ENCODE data around the gene GPR160.
"Not testable (repeated sequence)": the region's sequence is repeated elsewhere in the genome, so short reads cannot be mapped to it uniquely, and the experiment has no call there.

GPR160 gene, protein sequence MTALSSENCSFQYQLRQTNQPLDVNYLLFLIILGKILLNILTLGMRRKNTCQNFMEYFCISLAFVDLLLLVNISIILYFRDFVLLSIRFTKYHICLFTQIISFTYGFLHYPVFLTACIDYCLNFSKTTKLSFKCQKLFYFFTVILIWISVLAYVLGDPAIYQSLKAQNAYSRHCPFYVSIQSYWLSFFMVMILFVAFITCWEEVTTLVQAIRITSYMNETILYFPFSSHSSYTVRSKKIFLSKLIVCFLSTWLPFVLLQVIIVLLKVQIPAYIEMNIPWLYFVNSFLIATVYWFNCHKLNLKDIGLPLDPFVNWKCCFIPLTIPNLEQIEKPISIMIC

DNA sequence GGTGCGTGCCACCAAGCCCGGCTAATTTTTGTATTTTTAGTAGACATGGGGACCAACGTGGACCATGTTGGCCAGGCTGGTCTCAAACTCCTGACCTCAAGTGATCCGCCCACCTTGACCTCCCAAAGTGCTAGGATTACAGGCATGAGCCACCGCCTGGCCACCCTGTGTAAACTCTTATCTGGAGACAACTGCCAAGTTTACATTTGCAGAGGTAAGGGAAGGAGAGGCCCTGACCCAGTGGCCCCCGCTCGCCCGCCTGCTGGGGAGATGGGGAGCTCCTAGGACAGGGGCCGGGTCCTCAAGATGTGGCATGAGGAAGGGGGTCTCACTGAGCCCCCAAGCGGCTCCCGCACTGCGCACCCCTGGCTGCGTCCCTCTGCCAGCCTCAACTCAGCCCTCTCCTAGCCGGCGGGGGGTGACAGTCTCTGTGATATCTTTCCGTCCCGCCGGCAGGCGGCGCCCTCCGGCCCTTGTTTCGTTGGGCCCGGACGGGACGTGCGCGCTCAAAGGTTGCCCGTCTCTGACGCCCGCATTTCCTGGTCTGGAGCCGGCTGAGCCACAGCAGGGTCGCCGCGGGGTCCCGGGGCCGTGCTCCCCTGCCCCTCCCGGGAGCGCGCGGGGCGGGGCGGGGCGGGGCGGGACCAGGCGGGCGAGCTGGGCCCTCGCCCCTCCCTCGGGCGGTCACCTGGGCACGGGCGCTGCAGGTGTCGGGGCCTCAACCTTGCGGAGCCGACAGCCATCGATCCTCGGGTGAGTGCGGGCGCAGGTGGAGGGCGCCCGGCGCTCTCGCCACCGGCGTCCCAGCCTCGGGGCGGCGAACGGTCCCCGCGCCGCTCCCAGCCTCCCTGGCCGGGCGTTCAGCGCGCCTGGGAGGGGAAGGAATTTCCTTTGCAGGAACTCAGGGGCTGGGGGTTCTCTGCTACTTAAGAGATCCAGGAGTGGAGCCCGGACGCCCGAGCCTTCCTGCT is at the start of gene GPR160:
Gene GPR160, plus strand, starts transcription at position 533 of the 971 bp plus-strand sequence. CDS start 45,978 bp downstream, outside the sequence.
- DNase-seq (ENCODE audit: low spot score), result peak; percentile 56
- FAIRE-seq, result no peak

DNA sequence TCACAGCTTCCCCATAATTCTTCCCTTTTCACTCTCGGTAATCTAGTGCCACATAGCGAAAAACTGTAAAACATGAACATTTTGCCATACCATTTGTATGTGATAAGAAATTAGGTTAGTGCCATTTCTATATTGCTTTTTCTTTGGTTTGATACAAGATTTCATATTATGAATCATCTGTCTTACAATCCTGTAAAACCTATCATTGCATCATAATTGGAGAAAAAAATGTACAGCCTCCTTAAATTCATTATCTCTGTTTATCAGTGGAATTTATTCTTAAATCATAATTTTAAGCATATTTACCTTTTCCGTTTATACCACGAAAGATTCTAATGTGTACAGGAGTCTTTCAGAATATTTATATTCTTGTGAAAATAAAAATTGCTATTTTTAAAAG is 47.4 kb upstream of the GPR160 start:
- DNase-seq (ENCODE audit: low spot score), result no peak
- no peak for FAIRE-seq

GRCh38 chr3:169992156-169992555 is 45.6 kb upstream of the GPR160 start:
- DNase-seq (ENCODE audit: low spot score) (no peak), FAIRE-seq (no peak)

- FAIRE-seq (no peak), DNase-seq (ENCODE audit: low spot score) (no peak)
Measured at GRCh38 chr3:169992781-169993180, 45.0 kb upstream of the GPR160 start.

GRCh38 chr3:169993761-169994160 is 44.0 kb upstream of the GPR160 start:
- DNase-seq (ENCODE audit: low spot score) (no peak), FAIRE-seq (no peak)

DNA sequence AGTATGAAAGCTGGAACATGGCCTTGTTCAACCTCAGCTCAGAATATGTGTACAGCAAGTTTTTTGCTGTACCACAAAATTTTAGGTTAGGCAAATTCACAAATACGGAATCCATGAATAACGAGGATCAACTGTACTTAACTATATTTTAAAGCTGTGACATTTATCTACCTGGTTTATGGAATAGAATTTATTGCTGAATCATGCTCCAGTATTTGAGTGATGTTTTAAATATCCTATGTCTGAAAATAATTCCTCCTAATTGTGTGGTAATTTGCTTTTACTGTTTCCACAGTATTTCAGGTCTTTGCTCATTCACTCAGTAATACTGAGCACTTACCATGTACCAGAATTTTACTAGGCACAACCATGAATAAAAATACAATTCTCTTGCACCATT is 41.7 kb upstream of the GPR160 start:
- FAIRE-seq (no peak), DNase-seq (ENCODE audit: low spot score) (no peak)

- FAIRE-seq (no peak), DNase-seq (ENCODE audit: low spot score) (peak; percentile 11)
Measured at GRCh38 chr3:169998668-169999131, 39.1 kb upstream of the GPR160 start.

GRCh38 chr3:169999433-169999832 is 38.4 kb upstream of the GPR160 start:
- FAIRE-seq (no peak), DNase-seq (ENCODE audit: low spot score) (no peak)

DNA sequence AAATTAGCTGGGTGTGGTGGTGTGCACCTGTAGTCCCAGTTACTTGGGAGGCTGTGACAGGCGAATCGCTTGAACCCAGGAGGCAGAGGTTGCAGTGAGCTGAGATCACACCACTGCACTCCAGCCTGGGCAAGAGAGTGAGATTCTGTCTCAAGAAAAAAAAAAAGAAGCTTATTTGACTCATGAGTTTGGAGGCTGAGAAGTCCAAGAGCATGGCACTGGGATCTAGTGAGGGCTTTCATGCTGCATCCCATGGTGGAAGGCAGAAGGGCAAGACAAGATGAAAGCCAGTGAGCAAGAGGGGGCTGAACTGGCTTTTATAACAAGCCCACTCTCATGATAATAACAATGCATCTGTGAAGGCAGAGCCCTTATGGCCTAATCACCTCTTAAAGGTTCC is 37.7 kb upstream of the GPR160 start:
- FAIRE-seq (no peak), DNase-seq (ENCODE audit: low spot score) (no peak)

DNA sequence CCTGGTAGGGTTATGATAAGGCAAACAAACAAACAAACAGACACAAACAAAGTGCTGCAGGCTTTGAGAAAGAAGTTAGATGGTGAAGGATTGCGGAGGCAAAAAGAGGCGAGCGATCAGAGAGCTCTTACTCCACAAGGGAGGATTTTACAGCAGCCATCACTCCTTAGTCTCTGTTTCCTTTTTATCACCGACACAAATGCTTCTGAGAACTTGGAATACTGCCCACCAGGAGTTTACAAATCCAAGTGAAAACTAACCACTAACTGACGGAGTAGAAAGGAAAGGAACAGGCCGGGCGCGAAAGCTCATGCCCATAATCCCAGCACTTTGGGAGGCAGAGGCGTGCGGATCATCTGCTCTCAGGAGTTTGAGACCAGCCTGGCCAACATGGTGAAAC is 35.6 kb upstream of the GPR160 start:
- DNase-seq (ENCODE audit: low spot score) (no peak), FAIRE-seq (no peak)

DNA sequence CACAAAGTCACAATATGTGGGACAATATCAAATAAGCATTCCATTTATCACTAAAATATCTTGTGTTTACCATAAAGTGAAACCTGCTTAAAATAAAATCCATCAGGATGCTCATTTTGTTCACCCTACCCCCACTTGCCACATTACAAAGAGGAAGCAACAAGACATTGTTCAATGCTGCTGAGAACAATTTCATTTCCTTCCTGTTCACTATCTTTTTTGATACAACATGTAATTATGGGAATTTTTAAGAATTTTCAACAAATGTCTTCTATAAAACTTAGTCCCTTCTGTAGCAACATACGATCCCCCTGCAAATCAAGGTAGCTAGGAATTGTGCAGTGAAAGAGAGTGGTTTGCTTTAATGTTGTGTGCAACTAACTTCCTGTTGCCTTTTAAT is 34.9 kb upstream of the GPR160 start:
- FAIRE-seq (no peak), DNase-seq (ENCODE audit: low spot score) (no peak)

- FAIRE-seq, result no peak
Measured at GRCh38 chr3:170003881-170004356, 33.9 kb upstream of the GPR160 start.

GRCh38 chr3:170007031-170007663 is 30.6 kb upstream of the GPR160 start:
- no peak for DNase-seq (ENCODE audit: low spot score)
- FAIRE-seq, result no peak

More at GRCh38 chr3:170003881-170004356, 33.9 kb upstream of the GPR160 start:
- no peak for DNase-seq (ENCODE audit: low spot score)

DNA sequence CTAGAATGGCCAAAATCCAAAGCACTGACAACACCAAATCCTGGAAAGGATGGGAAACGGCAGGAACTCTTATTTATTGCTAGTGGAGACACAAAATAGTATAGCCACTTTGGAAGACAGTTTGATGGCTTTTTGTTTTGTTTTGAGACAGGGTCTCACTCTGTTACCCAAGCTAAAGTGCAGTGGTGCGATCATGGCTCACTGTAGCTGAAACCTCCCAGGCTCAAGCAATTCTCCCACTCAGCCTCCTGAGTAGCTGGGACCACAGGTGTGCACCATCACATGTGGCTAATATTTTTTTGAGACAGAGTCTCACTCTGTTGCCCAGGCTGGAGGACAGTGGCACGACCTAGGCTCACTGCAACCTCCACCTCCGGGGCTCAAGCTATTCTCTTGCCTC is 27.3 kb upstream of the GPR160 start:
- no peak for DNase-seq (ENCODE audit: low spot score)
- no peak for FAIRE-seq

DNA sequence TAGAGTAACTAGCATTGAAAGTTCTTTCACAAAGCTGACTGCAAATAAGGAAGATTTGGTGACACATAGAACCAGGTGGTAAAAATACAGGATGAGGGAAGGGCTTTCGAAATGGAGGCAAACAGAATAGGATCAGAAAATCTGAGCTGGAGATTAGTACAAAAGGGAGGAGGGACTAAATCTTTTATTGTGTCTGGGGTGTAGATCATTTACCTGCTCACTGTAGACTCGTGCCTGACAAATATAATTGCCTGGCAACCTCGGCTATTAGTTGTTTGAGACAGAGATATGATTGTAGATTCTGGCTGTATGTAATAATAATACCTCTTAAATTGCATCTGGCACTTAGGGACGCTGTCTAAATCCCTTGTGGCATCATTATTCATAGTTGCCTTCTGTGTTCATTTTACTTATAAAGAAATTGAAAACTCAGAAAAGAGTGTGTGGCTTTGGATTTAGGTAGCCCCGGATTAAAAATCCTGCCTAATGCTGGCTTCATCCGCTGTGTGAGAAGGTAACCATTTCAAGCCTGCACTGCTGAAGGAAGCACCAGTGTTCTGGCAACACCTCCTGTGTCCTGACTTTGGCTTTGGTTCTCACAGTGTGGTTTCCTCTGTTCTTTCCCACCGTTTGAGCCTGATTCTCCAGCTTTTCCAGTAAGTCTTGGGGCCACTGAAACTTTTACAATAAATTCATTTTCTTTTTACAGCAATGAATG is 25.0 kb upstream of the GPR160 start:
- no peak for DNase-seq (ENCODE audit: low spot score)
- FAIRE-seq, result no peak

- FAIRE-seq, result no peak
- DNase-seq (ENCODE audit: low spot score), result no peak
Measured at GRCh38 chr3:170016057-170016456, 21.7 kb upstream of the GPR160 start.

DNA sequence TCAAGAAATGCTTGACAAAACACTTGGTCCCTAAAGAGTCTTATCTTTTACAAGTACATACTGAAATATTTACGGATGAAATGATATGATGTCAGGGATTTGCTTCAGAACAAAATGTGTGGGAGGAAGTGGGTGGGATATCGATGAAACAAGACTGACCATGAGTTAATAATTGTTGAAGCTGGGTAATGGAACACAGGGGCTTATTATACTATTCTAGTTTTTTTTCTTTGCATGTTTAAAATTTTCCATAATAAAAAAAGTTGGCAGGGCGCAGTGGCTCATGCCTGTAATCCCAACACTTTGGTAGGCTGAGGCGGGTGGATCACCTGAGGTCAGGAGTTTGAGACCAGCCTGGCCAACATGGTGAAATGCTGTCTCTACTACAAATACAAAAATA is 18.5 kb upstream of the GPR160 start:
- DNase-seq (ENCODE audit: low spot score); FAIRE-seq: not testable (repeated sequence)

DNA sequence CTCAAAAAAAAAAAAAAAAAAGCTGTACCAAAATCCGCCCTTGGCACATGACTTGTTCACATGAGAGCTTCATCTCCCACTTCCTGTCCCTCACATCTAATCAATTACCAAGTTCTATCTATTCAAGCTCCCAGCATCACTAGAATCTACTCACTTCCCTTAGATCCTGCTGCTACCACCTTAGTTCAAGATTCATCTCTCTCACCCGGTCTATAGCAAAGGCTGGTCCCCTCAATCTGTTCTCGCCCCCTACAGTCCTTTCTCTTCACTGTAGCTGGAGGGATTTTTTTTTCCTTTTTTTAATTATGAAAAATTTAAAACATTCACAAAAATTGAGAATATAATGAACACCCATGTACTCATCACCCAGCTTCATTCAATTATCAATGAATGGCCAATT is 16.7 kb upstream of the GPR160 start:
- DNase-seq (ENCODE audit: low spot score), result no peak
- no peak for FAIRE-seq

GRCh38 chr3:170022336-170022735 is 15.5 kb upstream of the GPR160 start:
- DNase-seq (ENCODE audit: low spot score), result no peak
- no peak for FAIRE-seq

DNA sequence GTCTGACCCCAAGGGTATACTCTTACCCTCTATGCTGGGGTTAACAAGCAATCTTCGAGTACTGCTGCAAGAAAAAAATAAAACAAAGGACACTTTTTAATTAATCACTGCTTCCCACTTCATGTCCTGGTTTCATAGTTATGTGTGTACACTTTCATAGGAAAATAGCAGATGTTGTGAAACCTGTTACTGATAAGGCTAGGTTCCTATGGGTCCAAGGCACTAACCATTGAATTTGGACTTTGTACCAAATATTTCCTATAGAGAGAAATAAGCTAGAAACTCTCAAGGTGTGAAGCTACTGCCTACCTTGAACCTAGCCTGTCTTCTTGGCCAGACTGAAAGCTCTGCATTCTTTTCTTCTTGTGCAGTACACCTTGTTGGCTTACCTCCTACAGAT is 14.6 kb upstream of the GPR160 start:
- FAIRE-seq (no peak), DNase-seq (ENCODE audit: low spot score) (no peak)

GRCh38 chr3:170024581-170024980 is 13.2 kb upstream of the GPR160 start:
- FAIRE-seq, result no peak
- DNase-seq (ENCODE audit: low spot score), result no peak

All from RCC 7860 (cell line).